8988T (cell line): ENCODE results near the gene PRDM2.

Experiments
- DNase-seq: peaks from one replicate; pipeline ENCODE4 v3.0.0; 2011

The PRDM2 gene

GRCh38 chr1:13737398-13737797 lies 37.4 kb downstream of the PRDM2 start:
- DNase-seq = no peak

GRCh38 chr1:13746342-13746741 lies 46.4 kb downstream of the PRDM2 start:
- no peak for DNase-seq

- DNase-seq = peak; percentile 85
These were observed 48.9 kb downstream of the PRDM2 start for GRCh38 chr1:13748610-13749505.

GRCh38 chr1:13749543-13750341 lies 49.8 kb downstream of the PRDM2 start:
- DNase-seq = no peak

- no peak for DNase-seq
These were observed 51.5 kb downstream of the PRDM2 start for GRCh38 chr1:13751458-13751871.

GRCh38 chr1:13751985-13752384 lies 52.0 kb downstream of the PRDM2 start:
- no peak for DNase-seq

GRCh38 chr1:13752852-13753251 lies 52.9 kb downstream of the PRDM2 start:
- DNase-seq = no peak

GRCh38 chr1:13753636-13754402 lies 53.8 kb downstream of the PRDM2 start:
- DNase-seq = no peak

- no peak for DNase-seq
These were observed 54.6 kb downstream of the PRDM2 start for GRCh38 chr1:13754510-13755103.

- DNase-seq = no peak
These were observed 56.7 kb downstream of the PRDM2 start for GRCh38 chr1:13756557-13757315.

GRCh38 chr1:13757693-13758092 lies 57.7 kb downstream of the PRDM2 start:
- DNase-seq = no peak

- no peak for DNase-seq
These were observed 59.1 kb downstream of the PRDM2 start for GRCh38 chr1:13759072-13759471.

GRCh38 chr1:13760340-13760739 lies 60.4 kb downstream of the PRDM2 start:
- DNase-seq = no peak

- no peak for DNase-seq
These were observed 60.9 kb downstream of the PRDM2 start for GRCh38 chr1:13760921-13761320.

- DNase-seq = no peak
These were observed 61.9 kb downstream of the PRDM2 start for GRCh38 chr1:13761883-13762282.

- DNase-seq = no peak
These were observed 62.7 kb downstream of the PRDM2 start for GRCh38 chr1:13762642-13763041.

- no peak for DNase-seq
These were observed 63.2 kb downstream of the PRDM2 start for GRCh38 chr1:13763222-13763621.

GRCh38 chr1:13763991-13764390 lies 64.0 kb downstream of the PRDM2 start:
- no peak for DNase-seq

GRCh38 chr1:13764588-13765332 lies 64.8 kb downstream of the PRDM2 start:
- DNase-seq = no peak

GRCh38 chr1:13766592-13767564 lies 66.9 kb downstream of the PRDM2 start:
- no peak for DNase-seq
